VCaP (cell line): Measurements from ENCODE around the gene FERMT3.

ENCODE experiments used
- H3K27ac ChIP-seq: fragments of 450-650 bp; 2 replicates; pipeline ENCODE4 v1.5.1; 2017
- CTCF ChIP-seq: fragments of 450-650 bp; conservative IDR thresholded peaks from 2 replicates; pipeline ENCODE4 v1.5.1; 2017; ENCODE audit warnings: mild to moderate bottlenecking, moderate library complexity

FERMT3 gene

GRCh38 chr11:64218628-64219353 lies 12.3 kb downstream of the FERMT3 start:
- H3K27ac ChIP-seq: peak overlapping the region; percentile 80
- TF ChIP-seq CTCF: peak; percentile 32; the same call in 1 of the 2 replicates

GRCh38 chr11:64219354-64219684 lies 12.8 kb downstream of the FERMT3 start:
- peak overlapping the region; percentile 80 for H3K27ac ChIP-seq

GRCh38 chr11:64219755-64220154 lies 13.2 kb downstream of the FERMT3 start:
- TF ChIP-seq CTCF: no peak
- H3K27ac ChIP-seq: peak overlapping the region; percentile 80

More at GRCh38 chr11:64219354-64219684, 12.8 kb downstream of the FERMT3 start:
- no peak for TF ChIP-seq CTCF

- H3K27ac ChIP-seq: peak overlapping the region; percentile 80
- TF ChIP-seq CTCF: no peak
Measured at GRCh38 chr11:64220271-64220670, 13.8 kb downstream of the FERMT3 start.

- peak overlapping the region; percentile 80 for H3K27ac ChIP-seq
- TF ChIP-seq CTCF: no peak
Measured at GRCh38 chr11:64220798-64221197, 14.3 kb downstream of the FERMT3 start.

- peak overlapping the region; percentile 94 for H3K27ac ChIP-seq
- no peak for TF ChIP-seq CTCF
Measured at GRCh38 chr11:64222651-64223000, 16.1 kb downstream of the FERMT3 start.

GRCh38 chr11:64223001-64223651 lies 16.6 kb downstream of the FERMT3 start:
- no peak for TF ChIP-seq CTCF
- peak overlapping the region; percentile 94 for H3K27ac ChIP-seq
